ENCODE measurements around the gene ZNF805.

ZNF805 gene

GRCh38 chr19:57302727-57303401 is 62.4 kb downstream of the ZNF805 start:
- no peak for DNase-seq

More at GRCh38 chr19:57302727-57303401, 62.4 kb downstream of the ZNF805 start:
- in situ Hi-C loops (cut with HindIII; ENCODE audit: low pct_ligation_motif_present, low pct_unique_long_range_greater_than_20kb, low sequenced_read_pairs): no loop called here

Measured in ACHN (cell line).